ENCODE data around the gene HOXA3.

GRCh38 chr7:27196287-27196767, 43.9 kb upstream of the HOXA3 start:
- TF ChIP-seq CTCF (IDR thresholded peaks at IDR 0.05) (peak; percentile 96), POLR2A (IDR thresholded peaks at IDR 0.05; ENCODE audit: low read length) (no peak), FOSB (CRISPR knock-in tag; IDR thresholded peaks at IDR 0.05) (no peak), ZFP36 (IDR thresholded peaks at IDR 0.05; ENCODE audit: borderline replicate concordance, partially characterized antibody) (no peak), NR3C1 (IDR thresholded peaks at IDR 0.05) (no peak), CHD2 (IDR thresholded peaks at IDR 0.05; ENCODE audit: low read length, partially characterized antibody) (no peak), MYC (IDR thresholded peaks at IDR 0.05; ENCODE audit: borderline replicate concordance, low read length) (no peak), CBX8 (IDR thresholded peaks at IDR 0.05) (no peak), SREBF2 (IDR thresholded peaks at IDR 0.05) (no peak), REST (IDR thresholded peaks at IDR 0.05) (no peak), MAX (IDR thresholded peaks at IDR 0.05) (no peak)
- TF ChIP-seq, protein P1, sequence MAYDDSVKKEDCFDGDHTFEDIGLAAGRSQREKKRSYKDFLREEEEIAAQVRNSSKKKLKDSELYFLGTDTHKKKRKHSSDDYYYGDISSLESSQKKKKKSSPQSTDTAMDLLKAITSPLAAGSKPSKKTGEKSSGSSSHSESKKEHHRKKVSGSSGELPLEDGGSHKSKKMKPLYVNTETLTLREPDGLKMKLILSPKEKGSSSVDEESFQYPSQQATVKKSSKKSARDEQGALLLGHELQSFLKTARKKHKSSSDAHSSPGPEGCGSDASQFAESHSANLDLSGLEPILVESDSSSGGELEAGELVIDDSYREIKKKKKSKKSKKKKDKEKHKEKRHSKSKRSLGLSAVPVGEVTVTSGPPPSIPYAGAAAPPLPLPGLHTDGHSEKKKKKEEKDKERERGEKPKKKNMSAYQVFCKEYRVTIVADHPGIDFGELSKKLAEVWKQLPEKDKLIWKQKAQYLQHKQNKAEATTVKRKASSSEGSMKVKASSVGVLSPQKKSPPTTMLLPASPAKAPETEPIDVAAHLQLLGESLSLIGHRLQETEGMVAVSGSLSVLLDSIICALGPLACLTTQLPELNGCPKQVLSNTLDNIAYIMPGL (CRISPR knock-in tag; IDR thresholded peaks at IDR 0.05; ENCODE audit: borderline replicate concordance), result no peak
- TF ChIP-seq, protein P2, sequence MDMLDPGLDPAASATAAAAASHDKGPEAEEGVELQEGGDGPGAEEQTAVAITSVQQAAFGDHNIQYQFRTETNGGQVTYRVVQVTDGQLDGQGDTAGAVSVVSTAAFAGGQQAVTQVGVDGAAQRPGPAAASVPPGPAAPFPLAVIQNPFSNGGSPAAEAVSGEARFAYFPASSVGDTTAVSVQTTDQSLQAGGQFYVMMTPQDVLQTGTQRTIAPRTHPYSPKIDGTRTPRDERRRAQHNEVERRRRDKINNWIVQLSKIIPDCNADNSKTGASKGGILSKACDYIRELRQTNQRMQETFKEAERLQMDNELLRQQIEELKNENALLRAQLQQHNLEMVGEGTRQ (IDR thresholded peaks at IDR 0.05), result no peak
